NCI-H2196 (cell line): ENCODE data around the gene VDAC2.

Experiments
- DNase-seq: peaks from one replicate; lab custom pipeline; 2025; ENCODE audit not compliant: unreplicated experiment; lab: John Stamatoyannopoulos, UW

Gene VDAC2

DNA sequence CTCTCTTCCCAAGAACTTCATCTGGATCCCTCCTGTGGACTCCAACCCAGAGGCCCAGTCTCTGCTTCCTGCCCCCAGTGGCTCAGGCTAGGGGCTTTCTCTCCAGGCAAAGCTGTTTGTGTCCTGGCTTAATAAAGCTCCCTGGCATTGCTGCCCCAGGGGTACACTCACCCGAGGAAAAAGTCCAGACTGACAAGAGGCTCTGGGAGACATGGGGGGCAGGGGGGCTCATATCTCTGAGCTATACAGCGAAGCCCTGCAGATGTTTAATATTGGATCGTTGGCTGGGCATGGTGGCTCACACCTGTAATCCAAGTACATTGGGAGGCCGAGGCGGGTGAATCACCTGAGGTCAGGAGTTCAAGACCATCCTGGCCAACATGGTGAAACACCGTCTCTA lies 35.9 kb downstream of the VDAC2 start:
- DNase-seq: no peak

DNA sequence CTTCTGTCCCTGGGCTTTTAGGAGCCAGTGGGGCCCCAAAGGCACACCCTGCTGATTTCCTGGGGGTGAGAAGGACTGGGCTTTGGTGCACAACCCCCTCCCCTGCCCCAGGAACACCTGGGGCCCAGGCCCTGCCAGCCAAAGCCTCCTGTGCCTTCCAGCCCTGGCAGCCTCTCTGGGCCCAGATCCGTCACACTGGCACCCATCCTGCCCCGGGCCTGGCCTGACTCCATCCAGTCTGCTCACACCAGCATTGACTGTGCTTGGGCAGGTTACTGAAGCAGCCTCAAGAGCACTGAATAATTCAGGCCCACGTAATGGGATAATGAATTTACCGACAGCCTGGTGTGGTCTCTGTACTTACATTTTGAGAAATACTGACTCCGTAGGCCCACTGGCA lies 37.2 kb downstream of the VDAC2 start:
- DNase-seq: no peak

DNA sequence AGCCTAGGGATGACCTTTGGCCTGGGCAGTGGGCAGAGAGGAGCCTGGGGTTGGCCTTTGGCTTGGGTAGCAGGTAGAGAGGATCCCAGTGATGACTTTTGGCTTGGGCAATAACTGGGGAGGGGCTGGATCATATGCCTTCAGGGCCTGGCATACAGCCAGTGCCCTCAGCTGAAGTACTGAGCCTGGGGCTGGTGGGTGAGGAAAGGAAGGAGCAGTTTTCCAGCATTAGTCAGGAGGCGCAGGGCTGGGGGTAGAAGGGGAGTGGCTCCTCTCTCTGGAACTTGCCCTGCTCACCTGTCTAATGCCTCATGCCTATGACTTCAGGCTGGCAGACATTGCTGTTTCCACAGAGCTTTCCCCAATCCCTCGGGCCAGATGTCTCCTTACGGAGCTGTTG lies 40.3 kb downstream of the VDAC2 start:
- DNase-seq: no peak

DNA sequence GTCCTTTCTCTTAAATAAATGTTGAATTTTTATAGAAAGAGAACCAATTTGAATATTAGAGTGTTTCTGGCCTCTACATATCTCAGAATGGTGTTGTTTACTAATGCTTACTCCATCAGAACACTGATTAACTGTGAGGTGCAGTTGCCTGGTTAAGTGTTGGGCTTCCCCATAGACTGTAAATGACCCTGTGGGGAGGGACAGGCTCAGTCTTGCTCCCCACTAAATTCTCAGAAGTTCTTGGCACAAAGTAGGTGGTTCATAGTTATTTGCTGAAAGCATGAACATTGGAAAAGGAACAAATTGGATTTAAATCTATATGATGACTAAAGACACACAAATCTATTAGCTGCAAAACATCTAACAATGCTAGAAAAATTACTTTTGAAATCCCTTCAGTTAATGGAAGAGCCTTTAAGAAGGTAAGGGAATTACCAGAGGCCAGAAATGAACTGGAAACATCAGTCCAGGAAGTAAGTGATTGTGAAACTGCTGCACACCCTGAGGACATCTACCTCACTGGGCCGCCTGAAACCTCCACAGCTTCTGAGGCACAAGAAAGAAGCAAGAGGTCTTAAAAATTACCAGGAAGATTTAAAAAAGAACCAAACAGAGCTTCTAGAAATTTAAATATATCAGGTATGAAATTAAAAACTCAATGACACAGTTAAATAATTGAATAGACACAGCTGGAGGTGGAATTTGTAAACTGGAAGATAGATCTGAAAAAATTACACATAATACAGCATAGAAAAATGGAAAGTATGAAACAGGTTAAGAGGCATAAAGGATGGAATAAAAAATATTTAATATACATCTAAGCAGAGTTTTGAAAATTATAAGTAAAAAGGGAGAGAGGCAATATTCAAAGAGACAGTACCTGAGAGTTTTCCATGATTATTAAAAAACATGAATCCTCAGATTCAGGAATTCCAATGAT lies 43.0 kb downstream of the VDAC2 start:
- DNase-seq: no peak

DNA sequence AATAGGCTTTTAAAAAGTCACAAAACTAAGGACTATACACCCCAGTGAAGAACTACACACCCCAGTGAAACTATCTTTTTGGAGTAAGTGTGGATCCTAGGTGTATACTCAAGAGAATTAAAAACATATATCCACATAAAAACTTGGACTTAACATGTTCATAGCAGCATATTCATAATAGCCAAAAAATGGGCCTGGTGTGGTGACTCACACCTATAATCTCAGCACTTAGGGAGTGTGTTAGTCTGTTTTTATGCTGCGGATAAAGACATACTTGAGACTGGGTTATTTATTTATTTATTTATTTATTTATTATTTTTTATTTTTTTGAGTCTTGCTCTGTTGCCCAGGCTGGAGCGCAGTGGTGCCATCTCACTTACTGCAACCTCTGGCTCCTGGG lies 44.1 kb downstream of the VDAC2 start:
- DNase-seq: no peak

DNA sequence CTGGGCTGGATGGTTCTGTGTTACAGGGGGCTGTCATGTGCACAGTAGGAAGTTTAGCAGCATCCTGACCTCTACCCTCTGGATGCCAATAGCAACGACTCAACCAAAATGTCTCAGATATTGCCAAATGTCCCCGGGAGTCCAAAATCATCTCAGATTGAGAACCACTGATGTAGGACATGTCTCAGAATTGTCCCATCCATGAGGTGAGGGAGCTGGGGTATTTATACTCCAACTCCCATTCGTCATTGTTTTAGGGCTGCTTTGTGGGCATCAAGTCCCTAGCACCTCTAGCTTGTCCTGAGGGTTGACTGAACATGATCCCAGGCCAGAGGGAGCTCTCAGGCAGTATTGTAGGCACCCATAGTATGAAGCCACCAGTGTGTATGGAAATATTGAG lies 50.4 kb downstream of the VDAC2 start:
- no peak for DNase-seq

DNA sequence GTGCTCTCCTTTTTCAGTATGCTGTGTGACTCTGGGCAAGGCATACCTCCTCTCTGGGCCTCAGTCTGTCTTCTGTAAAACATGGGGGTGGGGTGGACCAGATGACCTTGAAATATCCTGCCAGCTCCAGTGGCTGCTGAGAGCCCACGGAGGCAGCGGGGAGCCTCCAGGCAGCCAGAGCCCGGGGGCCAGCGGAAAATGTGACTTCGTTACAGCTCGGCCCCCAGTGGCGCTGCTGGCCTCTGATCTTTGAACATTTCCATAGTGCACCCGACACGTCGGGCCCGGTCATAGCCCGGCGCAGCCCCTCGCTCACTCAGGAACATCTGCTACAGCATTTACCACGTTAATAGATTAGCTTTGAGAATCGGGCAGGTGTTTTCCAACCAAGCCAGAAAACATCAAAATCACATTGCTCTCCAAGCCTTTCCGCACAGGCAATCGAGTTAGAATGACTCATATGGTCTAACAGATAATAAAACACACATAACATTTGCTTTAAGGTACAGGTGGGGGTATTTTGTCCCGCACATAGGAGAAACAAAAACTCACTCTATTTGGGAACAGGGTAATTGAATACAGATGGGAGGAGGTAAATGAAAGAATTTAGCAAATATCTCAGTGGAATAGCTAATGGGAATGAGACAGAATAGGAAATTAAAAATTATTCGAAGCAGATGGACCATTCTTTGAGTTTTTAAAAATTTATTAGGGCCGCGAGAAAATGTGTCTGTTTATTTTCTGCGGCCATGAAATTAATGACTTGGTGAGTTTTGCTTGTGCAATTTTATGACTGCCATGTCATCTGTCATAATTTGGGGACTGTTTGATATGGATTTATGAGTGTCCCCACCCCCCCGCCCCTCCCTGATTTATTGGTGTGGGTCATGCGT lies 51.5 kb downstream of the VDAC2 start:
- no peak for DNase-seq

DNA sequence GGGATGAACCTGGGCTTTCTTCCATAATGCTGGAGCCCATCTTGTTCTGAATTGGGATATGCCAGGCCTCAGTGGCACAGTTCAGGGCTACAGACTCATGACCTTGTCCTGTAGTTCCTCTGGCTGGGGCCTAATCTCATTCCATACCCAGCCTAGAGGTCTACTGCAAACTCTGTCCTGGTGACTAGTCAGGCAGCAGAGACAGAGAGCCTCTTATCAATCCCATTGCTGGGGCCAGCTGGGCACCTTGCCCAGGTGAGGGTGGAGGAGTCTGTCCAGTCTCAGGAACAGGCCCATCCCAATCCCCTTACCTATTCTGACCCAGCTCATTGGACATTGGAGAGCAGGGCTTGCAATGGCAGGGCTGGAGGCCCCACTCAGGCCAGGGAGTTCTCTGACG lies 53.2 kb downstream of the VDAC2 start:
- DNase-seq: no peak

DNA sequence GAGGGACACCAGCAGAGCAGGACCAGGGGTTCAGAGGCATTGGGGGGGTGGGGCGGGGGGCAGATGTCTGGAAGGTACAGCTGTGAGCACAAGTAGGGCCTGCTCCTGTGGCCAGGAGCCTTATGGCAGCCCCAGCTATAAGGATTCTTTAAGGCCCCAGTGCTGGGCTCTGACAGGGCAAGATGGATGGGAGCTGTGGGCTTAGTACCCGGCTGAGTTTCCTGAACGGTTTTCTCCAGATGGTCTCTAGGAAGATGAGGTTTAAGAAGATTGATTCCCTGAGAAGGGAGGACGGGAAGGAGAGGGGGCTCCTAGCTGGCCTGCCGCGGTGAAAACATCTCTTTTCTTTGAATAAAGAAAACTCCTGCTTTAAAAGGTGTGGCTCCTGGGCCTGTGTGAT lies 55.3 kb downstream of the VDAC2 start:
- no peak for DNase-seq

DNA sequence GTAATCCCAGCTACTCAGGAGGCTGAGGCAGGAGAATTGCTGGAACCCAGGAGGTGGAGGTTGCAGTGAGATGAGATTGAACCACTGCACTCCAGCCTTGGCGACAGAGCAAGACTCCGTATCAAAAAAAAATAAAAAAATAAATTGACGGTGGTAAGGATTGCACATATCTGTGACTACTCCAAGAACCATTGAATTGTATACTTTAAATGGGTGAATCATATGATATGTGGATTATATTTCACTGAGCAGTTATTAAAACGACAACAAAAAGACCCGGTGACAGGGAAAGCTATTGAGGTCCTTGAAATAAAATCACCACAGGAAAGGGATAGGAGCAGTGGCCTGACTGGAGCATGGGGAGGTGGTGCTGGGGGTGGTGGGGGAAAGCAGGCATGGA lies 56.3 kb downstream of the VDAC2 start:
- no peak for DNase-seq

DNA sequence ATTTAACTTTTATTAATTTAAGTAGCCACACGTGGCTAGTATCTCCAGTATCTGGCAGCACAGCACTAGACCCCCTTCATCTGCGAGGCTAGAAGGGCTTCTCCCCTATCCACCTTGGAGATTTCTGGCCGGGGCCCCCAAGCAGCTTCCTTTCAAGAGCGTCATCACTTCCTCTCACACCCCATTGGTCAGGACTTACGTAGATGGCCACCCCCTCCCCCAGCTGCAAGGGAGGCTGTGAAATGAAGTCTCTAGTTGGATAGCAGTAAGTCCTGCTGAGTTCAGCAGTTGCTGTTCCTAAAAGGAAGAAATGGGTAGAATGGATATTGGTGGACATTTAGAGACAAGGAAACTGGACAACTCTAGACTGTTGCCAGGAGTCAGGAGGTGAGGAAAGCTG lies 59.0 kb downstream of the VDAC2 start:
- no peak for DNase-seq

DNA sequence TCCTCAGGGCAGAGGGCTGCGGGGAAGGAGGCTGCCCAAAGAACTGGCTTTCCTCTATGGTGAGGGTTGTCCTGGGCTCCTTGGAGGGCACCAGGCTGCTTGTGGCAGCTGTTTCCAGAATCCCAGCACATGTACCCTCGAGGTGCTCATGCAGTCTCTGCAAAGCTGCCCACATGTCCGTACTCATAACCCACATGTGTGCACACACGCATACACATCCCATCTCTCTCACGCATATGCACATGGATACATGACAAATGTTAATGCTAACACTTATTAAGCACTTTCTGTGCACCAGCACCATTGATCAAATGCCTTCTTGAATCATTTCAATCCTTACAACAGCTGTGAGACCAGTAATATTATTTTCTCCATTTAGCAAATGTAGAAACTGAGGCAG lies 61.5 kb downstream of the VDAC2 start:
- no peak for DNase-seq

DNA sequence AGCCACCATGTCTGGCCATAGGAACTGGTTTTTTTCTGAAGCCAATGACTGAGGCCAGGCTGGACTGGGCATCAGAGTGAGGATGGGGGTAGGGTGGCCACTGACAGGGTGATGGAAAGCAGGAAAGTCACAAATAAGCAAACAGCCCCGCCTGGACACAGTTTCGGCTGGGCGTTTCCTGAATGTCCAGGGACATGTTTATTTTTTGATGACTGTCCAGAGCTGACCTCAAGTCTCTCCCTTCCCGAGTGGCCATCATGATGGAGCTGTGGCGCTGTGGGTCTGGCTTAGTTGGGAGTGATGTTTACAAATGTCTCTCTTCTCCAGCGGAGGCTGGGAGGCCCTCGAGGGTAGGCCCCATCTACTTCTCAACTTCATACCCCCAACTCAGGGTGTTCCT lies 62.3 kb downstream of the VDAC2 start:
- DNase-seq: no peak

DNA sequence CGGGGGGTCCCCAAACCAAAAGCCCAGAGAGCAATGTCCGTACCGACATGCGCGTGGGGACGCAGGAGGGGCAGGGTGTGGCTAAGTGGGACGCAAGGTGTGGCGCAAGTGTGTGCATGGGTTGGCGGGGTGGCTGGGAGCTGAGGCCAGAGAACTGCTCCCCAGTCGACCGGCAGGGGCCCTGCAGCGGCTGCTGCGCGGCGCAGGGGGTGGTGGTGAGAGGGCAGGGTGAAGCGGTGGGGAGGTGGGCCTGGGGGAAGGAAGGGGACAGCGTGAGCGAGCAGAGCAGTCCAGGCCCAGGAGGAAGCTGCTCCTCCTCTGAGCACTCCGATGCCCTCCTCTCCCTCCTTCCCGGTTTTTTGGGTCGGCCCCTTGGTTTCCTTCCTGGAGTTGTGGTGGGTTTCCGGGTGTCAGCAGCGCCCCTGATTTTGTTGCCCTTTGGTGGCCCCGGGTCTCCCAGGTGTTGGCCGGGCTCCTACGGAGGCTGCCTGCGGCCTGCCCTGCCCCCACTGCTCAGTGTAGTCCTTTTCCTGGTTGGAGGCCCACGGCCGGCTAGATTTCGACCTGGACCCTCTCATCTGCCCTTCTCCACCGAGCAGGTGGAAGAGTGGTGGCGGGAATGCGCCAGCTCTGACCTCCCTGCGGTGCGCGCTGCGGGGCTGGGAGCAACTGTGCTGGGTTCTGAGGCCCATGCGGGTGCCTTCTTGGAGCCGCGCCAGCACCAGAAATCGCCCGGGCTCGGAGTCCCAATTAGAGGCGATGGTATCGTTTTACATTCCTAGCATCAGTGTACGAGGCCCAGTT lies 65.7 kb downstream of the VDAC2 start:
- DNase-seq: no peak

DNA sequence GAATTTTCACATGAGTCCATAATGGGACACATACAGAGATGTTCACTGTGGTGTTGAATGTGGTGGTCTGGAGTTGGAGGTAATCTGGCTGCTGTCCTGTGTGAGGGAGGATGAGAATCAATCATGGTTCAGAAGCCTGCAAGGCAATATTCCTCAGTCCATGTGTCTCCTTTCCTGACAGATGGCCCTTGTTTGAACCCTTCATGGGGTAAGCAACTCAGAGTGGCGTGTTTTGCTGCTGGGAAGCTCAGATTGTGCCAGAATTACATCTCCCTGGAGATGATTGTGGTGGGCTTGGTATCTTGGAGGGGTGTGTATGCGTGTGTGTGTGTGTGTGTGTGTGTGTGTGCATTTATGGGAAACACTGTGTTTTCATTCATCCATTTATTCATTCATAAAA lies 69.6 kb downstream of the VDAC2 start:
- DNase-seq: no peak
